Measurements from ENCODE around the gene CENPVL1.
"Not testable (repeated sequence)": the region's sequence is repeated elsewhere in the genome, so short reads cannot be mapped to it uniquely, and the experiment has no call there.

The CENPVL1 gene

GRCh38 chrX:51710277-51711164, at the start of gene CENPVL1:
Gene CENPVL1, plus strand, starts transcription at chrX:51710512. Its CDS starts 0 bp downstream, at chrX:51710512.
- not testable (repeated sequence) for DNase-seq

- DNase-seq, result no peak
Observed at GRCh38 chrX:51665981-51666380, 44.3 kb upstream of the CENPVL1 start.

- DNase-seq, result not testable (repeated sequence)
Observed at GRCh38 chrX:51679689-51680433, 30.5 kb upstream of the CENPVL1 start.

- DNase-seq, result not testable (repeated sequence)
Observed at GRCh38 chrX:51681808-51682719, 28.2 kb upstream of the CENPVL1 start.

- DNase-seq, result not testable (repeated sequence)
Observed at GRCh38 chrX:51682720-51683062, 27.6 kb upstream of the CENPVL1 start, which contains the start of gene CENPVL2. Gene CENPVL2, minus strand, starts transcription at chrX:51682831. Its CDS starts 0 bp downstream, at chrX:51682831.

GRCh38 chrX:51694254-51694653, 16.1 kb upstream of the CENPVL1 start:
- DNase-seq, result no peak

- DNase-seq, result no peak
Observed at GRCh38 chrX:51697397-51697796, 12.9 kb upstream of the CENPVL1 start.

GRCh38 chrX:51712943-51713647, 2.8 kb downstream of the CENPVL1 start:
- DNase-seq, result not testable (repeated sequence)

- no peak for DNase-seq
Observed at GRCh38 chrX:51728202-51728601, 17.9 kb downstream of the CENPVL1 start.

- DNase-seq, result no peak
Observed at GRCh38 chrX:51737091-51737490, 26.8 kb downstream of the CENPVL1 start.

GRCh38 chrX:51742586-51742985, 32.3 kb downstream of the CENPVL1 start:
- no peak for DNase-seq

GRCh38 chrX:51743179-51743957, 33.1 kb downstream of the CENPVL1 start, which contains the start of gene GSPT2:
Gene GSPT2, plus strand, starts transcription at chrX:51743442. Its CDS starts 185 bp downstream, at chrX:51743627.
- DNase-seq, result peak in 12 of 14 donors; percentile 6 to 63 (median 40)

GRCh38 chrX:51747671-51748070, 37.4 kb downstream of the CENPVL1 start:
- no peak for DNase-seq

- DNase-seq, result no peak
Observed at GRCh38 chrX:51759055-51759839, 48.9 kb downstream of the CENPVL1 start.

GRCh38 chrX:51760657-51761056, 50.3 kb downstream of the CENPVL1 start:
- no peak for DNase-seq

All from C1 segment of cervical spinal cord (tissue), 14 donors.